Endothelial cell of umbilical vein (primary cell): Measurements from ENCODE around the gene LRRC8B. TPM values are rescaled to one million over a fixed set of nuclear protein-coding genes. Genes with fewer than 3 reads are reported as not detected.

Experiments used
- BruUV-seq: library from RNA; stranded (reverse); fragments of 400-500 nt; replicated peaks from 2 replicates; lab custom pipeline; 2021; lab: Mats Ljungman, UMichigan
- CTCF ChIA-PET: fragments of 300-600, 350-600 bp; sonication (Branson Sonifier 250); formaldehyde crosslinking; loops from one replicate; lab custom pipeline; 2021; ENCODE audit warnings: antibody characterized with exemption, inconsistent platforms; lab: Charles Lee
- POLR2A ChIA-PET: fragments of 300-600, 350-600 bp; sonication (Branson Sonifier 250); formaldehyde crosslinking; loops from one replicate; lab custom pipeline; 2021; ENCODE audit warnings: antibody characterized with exemption, inconsistent platforms; lab: Charles Lee
- DNase-seq: peaks from one replicate; pipeline ENCODE4 v3.0.0-alpha.2; 2011; ENCODE audit warnings: low read depth, low spot score
- FAIRE-seq: peaks from 2 replicates; lab custom pipeline; 2011; peaks lifted over from hg19 to GRCh38; lab: Jason Lieb, UNC
- H2AFZ ChIP-seq: 2 replicates; pipeline ENCODE4 v1.6.0; 2012; ENCODE audit warnings: low read depth, low read length, control low read depth, inconsistent platforms
- H3K27ac ChIP-seq: 2 replicates; pipeline ENCODE4 v1.5.1; 2011; ENCODE audit warnings: low read depth, mild to moderate bottlenecking, control low read depth, low read length, moderate library complexity; ENCODE audit not compliant: insufficient read depth
- H3K27me3 ChIP-seq, 2 experiments: 2 replicates each; pipeline versions ENCODE4 v1.6.0 to v1.6.1; 2011; ENCODE audit warnings: low read length in 2 of 2, mixed read lengths in 1 of 2; ENCODE audit not compliant: control insufficient read depth in 2 of 2, insufficient read depth in 2 of 2
- H3K36me3 ChIP-seq, 2 experiments: 2 replicates in 1 of 2; 3 replicates in 1 of 2; pipeline ENCODE4 v1.5.1; 2011; ENCODE audit warnings: low read length in 2 of 2, mild to moderate bottlenecking in 1 of 2, moderate library complexity in 1 of 2; ENCODE audit not compliant: control insufficient read depth in 2 of 2, insufficient read depth in 2 of 2; ENCODE audit errors: extremely low read depth in 1 of 2
- H3K4me1 ChIP-seq: 3 replicates; pipeline ENCODE4 v1.5.1; 2011; ENCODE audit warnings: mild to moderate bottlenecking, low read length; ENCODE audit not compliant: control insufficient read depth, insufficient read depth; ENCODE audit errors: extremely low read depth
- H3K4me2 ChIP-seq: 2 replicates; pipeline ENCODE4 v1.6.1; 2011; ENCODE audit warnings: low read length, control low read depth, mixed read lengths; ENCODE audit not compliant: insufficient read depth
- H3K4me3 ChIP-seq, 3 experiments: fragments of 200-600 bp in 1 of 3; sonication (generic), shearing (Covaris generic) in 1 of 3; replicated peaks in 1 of 3; 2 replicates each; pipeline ENCODE4 v1.5.1; 2011 to 2016; ENCODE audit warnings: control low read depth in 3 of 3, low read length in 3 of 3, mild to moderate bottlenecking in 2 of 3, inconsistent platforms in 1 of 3, low read depth in 1 of 3, moderate library complexity in 1 of 3; ENCODE audit not compliant: insufficient read depth in 1 of 3
- H3K79me2 ChIP-seq: 2 replicates; pipeline ENCODE4 v1.6.0; 2012; ENCODE audit warnings: low read length, inconsistent platforms; ENCODE audit not compliant: control insufficient read depth, insufficient read depth
- H3K9ac ChIP-seq: replicated peaks from 2 replicates; pipeline ENCODE3; 2011; ENCODE audit warnings: low read length, control low read depth; ENCODE audit not compliant: insufficient read depth; ENCODE audit errors: extremely low read depth
- H3K9me1 ChIP-seq: replicated peaks from 3 replicates; pipeline ENCODE4 v1.6.0; 2011; ENCODE audit warnings: mild to moderate bottlenecking, low read length; ENCODE audit not compliant: control insufficient read depth, insufficient read depth; ENCODE audit errors: extremely low read depth
- H3K9me3 ChIP-seq: replicated peaks from 2 replicates; pipeline ENCODE4 v1.5.1; 2012; ENCODE audit warnings: low read length, inconsistent platforms; ENCODE audit not compliant: control insufficient read depth, insufficient read depth
- H4K20me1 ChIP-seq: replicated peaks from 2 replicates; pipeline ENCODE3; 2011; ENCODE audit warnings: mild to moderate bottlenecking, low read length; ENCODE audit not compliant: control insufficient read depth, insufficient read depth; ENCODE audit errors: extremely low read depth
- EZH2 ChIP-seq: IDR thresholded peaks from 2 replicates; pipeline ENCODE4 v1.6.1; 2012; ENCODE audit warnings: borderline replicate concordance, low read depth, mild to moderate bottlenecking, moderate library complexity, low read length, inconsistent platforms; ENCODE audit not compliant: severe bottlenecking
- FOS ChIP-seq: IDR thresholded peaks from 2 replicates; pipeline ENCODE4 v1.6.1; 2011; ENCODE audit warnings: mild to moderate bottlenecking, low read length, moderate library complexity, borderline replicate concordance; ENCODE audit not compliant: insufficient read depth
- GATA2 ChIP-seq: IDR thresholded peaks from 2 replicates; pipeline ENCODE4 v1.7.0; 2011; ENCODE audit warnings: low read depth, mild to moderate bottlenecking, moderate library complexity, mixed read lengths, low read length; ENCODE audit not compliant: insufficient read length, insufficient read depth
- JUN ChIP-seq: IDR thresholded peaks from 2 replicates; pipeline ENCODE4 v1.6.1; 2011; ENCODE audit warnings: borderline replicate concordance, low read depth; ENCODE audit not compliant: insufficient read length, insufficient read depth
- MYC ChIP-seq: IDR thresholded peaks from one replicate; pipeline ENCODE4 v1.6.1; 2011; ENCODE audit warnings: mild to moderate bottlenecking, low read depth, low read length
- POLR2A ChIP-seq: IDR thresholded peaks from 2 replicates; pipeline ENCODE4 v1.6.1; 2012; ENCODE audit warnings: low read depth, mild to moderate bottlenecking, control low read depth, low read length
- POLR2AphosphoS5 ChIP-seq: IDR thresholded peaks from 2 replicates; pipeline ENCODE4 v1.6.1; 2012; ENCODE audit warnings: low read depth, mild to moderate bottlenecking, control low read depth, low read length, moderate library complexity; ENCODE audit not compliant: insufficient read depth
- dilution Hi-C: fragments of 300-500 bp; cut with MboI; formaldehyde crosslinking; loops from one replicate; pipeline ENCODE4 v1.15.0; 2019; ENCODE audit warnings: low sequenced_read_pairs; ENCODE audit not compliant: extremely low pct_ligation_motif_present
- intact Hi-C: fragments of 100-400 bp; cut with micrococcal nuclease; formaldehyde crosslinking; loops from one replicate; pipeline ENCODE4 v1.10.0; 2022
- polyA plus RNA-seq, 4 experiments: library from polyadenylated mRNA; depleted of rRNA in 3 of 4; stranded (reverse) in 3 of 4; unstranded in 1 of 4; fragments of >200 nt; gene quantifications; 2 replicates each; pipeline versions ENCODE4 v1.2.1 to v1.2.3, GENCODE V29; 2011 to 2012; ENCODE audit warnings: missing spikeins in 1 of 4
- total RNA-seq: library from RNA; stranded (reverse); gene quantifications from 2 replicates; pipeline ENCODE4 v1.2.3, GENCODE V29; 2021
- TF ChIP-seq, protein P1 (sequence below), 2 donors: IDR thresholded peaks; 1 replicate in 1 of 2; 2 replicates in 1 of 2; pipeline ENCODE4 v1.5.1; 2011; ENCODE audit warnings: low read length in 2 of 2, mild to moderate bottlenecking in 2 of 2, moderate library complexity in 2 of 2, control low read depth in 1 of 2, inconsistent platforms in 1 of 2, low read depth in 1 of 2; ENCODE audit not compliant: insufficient read depth in 1 of 2; ENCODE audit errors: extremely low read depth in 1 of 2
- TF ChIP-seq, protein P2 (sequence below): IDR thresholded peaks from 2 replicates; pipeline ENCODE4 v1.6.1; 2011; ENCODE audit not compliant: insufficient read depth, insufficient read length

Gene LRRC8B
- total and polyA plus RNA-seq, 2 donors (not counting 3 experiments of a cell fraction or from before 2014, with no cell fraction given): 15.2 to 15.8 TPM

DNA sequence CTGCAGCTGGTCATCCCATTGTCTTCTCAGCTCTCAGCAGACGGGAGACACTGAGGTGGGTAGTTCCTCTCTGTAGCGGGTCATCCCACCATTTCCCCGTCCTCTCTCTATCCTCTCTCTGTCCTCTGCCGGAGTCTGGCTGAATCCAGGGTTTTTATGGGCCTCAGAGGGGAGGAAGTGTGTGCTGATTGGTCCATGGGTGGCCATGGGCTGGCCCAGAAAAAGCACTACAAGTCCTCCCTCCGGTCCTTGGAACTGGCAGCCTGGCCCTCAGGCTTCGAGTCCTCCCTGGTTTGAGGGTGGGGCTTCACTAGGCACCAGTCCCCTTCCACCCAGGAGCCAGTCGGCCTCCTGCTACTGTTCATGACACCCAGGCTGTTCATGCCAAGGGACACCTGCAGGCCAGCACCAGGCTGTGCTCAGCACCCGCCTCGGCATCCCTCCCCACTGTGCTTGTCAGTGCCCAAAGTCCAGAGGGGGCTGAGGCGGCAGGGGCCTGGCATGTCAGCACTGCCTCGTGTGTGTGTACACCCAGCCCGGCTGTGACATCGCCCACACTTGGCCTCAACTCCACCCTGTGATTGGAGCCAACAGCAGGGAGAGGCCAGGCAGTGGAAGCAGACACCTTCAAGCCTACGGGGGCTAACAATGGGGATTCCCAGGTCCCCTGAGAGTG is 85.3 kb downstream of the LRRC8B start:
- no peaks in the 10 kb centered on the region for H3K27me3 ChIP-seq
- H3K36me3 ChIP-seq: no peaks in the 10 kb centered on the region
- no peak overlapping the region for H3K4me3 ChIP-seq
- H3K9me1 ChIP-seq: no peaks in the 10 kb centered on the region
- H3K4me2 ChIP-seq: no peak overlapping the region
- H3K27ac ChIP-seq: no peak overlapping the region
- BruUV-seq: no TSS peak
- H3K79me2 ChIP-seq: no peaks in the 10 kb centered on the region
- CTCF ChIA-PET: interaction anchor here (0.9 to 1.9 kb wide), 5 partner anchors 8 to 153 kb away, joined by 3 to 11 read pairs (median 6); no protein-coding TSS in a partner anchor
- H3K9me3 ChIP-seq: no peaks in the 10 kb centered on the region
- no peak for FAIRE-seq
- intact Hi-C loops (loop anchor here (5.0 to 10.0 kb wide), 2 partner anchors 313 to 375 kb away; no protein-coding TSS in a partner anchor), dilution Hi-C loops (no loop called here)
- POLR2A ChIA-PET: no interaction called here
- peaks cover 14% of the 10 kb centered on the region for H3K4me1 ChIP-seq
- TF ChIP-seq, protein P1, sequence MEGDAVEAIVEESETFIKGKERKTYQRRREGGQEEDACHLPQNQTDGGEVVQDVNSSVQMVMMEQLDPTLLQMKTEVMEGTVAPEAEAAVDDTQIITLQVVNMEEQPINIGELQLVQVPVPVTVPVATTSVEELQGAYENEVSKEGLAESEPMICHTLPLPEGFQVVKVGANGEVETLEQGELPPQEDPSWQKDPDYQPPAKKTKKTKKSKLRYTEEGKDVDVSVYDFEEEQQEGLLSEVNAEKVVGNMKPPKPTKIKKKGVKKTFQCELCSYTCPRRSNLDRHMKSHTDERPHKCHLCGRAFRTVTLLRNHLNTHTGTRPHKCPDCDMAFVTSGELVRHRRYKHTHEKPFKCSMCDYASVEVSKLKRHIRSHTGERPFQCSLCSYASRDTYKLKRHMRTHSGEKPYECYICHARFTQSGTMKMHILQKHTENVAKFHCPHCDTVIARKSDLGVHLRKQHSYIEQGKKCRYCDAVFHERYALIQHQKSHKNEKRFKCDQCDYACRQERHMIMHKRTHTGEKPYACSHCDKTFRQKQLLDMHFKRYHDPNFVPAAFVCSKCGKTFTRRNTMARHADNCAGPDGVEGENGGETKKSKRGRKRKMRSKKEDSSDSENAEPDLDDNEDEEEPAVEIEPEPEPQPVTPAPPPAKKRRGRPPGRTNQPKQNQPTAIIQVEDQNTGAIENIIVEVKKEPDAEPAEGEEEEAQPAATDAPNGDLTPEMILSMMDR (IDR thresholded peaks at IDR 0.05; ENCODE audit: extremely low read depth in 1 of 2, insufficient read depth in 1 of 2, low read depth in 1 of 2, low read length in 2 of 2): no peak
- TF ChIP-seq POLR2AphosphoS5: no peak
- no peak for TF ChIP-seq GATA2
- TF ChIP-seq POLR2A: no peak
- no peak for TF ChIP-seq FOS
- no peak for TF ChIP-seq EZH2
- TF ChIP-seq, protein P2, sequence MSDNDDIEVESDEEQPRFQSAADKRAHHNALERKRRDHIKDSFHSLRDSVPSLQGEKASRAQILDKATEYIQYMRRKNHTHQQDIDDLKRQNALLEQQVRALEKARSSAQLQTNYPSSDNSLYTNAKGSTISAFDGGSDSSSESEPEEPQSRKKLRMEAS: no peak
- TF ChIP-seq MYC: no peak
- TF ChIP-seq JUN: no peak
- H3K9ac ChIP-seq: no peak overlapping the region
- no peak for DNase-seq
- H4K20me1 ChIP-seq: no peaks in the 10 kb centered on the region
- H2AFZ ChIP-seq: no peak overlapping the region
